Osteoblast (primary cell): Measurements from ENCODE around the gene HELZ. TPM values are rescaled to one million over a fixed set of nuclear protein-coding genes. Genes with fewer than 3 reads are reported as not detected.
A peak's percentile ranks its signal among the peaks of the same experiment; 100 is the strongest.

Experiments
- DNase-seq: peaks from one replicate; pipeline ENCODE4 v3.0.0; 2011; ENCODE audit warnings: low spot score, mixed read lengths; ENCODE audit not compliant: insufficient read length; ENCODE audit errors: missing footprints
- H2AFZ ChIP-seq: 2 replicates; pipeline ENCODE4 v1.6.0; 2011; ENCODE audit warnings: mild to moderate bottlenecking, low read length
- H3K27ac ChIP-seq: 2 replicates; pipeline ENCODE4 v1.5.1; 2011; ENCODE audit warnings: mild to moderate bottlenecking, low read depth, low read length, moderate library complexity
- H3K27me3 ChIP-seq: 2 replicates; pipeline ENCODE4 v1.6.0; 2012; ENCODE audit warnings: mild to moderate bottlenecking, control low read depth, inconsistent platforms, low read length, moderate library complexity; ENCODE audit not compliant: insufficient read depth
- H3K36me3 ChIP-seq: 2 replicates; pipeline ENCODE4 v1.5.1; 2011; ENCODE audit warnings: mild to moderate bottlenecking, low read length, control low read depth, moderate library complexity; ENCODE audit not compliant: insufficient read depth
- H3K4me1 ChIP-seq: 2 replicates; pipeline ENCODE4 v1.5.1; 2011; ENCODE audit warnings: mild to moderate bottlenecking, low read length, control low read depth, moderate library complexity; ENCODE audit not compliant: insufficient read depth
- H3K4me2 ChIP-seq: 2 replicates; pipeline ENCODE4 v1.6.0; 2011; ENCODE audit warnings: mild to moderate bottlenecking, low read length; ENCODE audit not compliant: insufficient read depth
- H3K4me3 ChIP-seq: fragments of 200-600 bp; sonication (generic); 3 replicates; pipeline ENCODE4 v1.5.1; 2012; ENCODE audit warnings: mild to moderate bottlenecking, low read length, inconsistent platforms; ENCODE audit not compliant: insufficient read depth
- H3K79me2 ChIP-seq: 2 replicates; pipeline ENCODE4 v1.6.0; 2012; ENCODE audit warnings: mild to moderate bottlenecking, low read length, control low read depth, inconsistent platforms; ENCODE audit not compliant: insufficient read depth
- H3K9me3 ChIP-seq: 2 replicates; pipeline ENCODE4 v1.5.1; 2011; ENCODE audit warnings: low read depth, low read length, control low read depth
- H4K20me1 ChIP-seq: 2 replicates; pipeline ENCODE4 v1.6.0; 2012; ENCODE audit warnings: mild to moderate bottlenecking, low read length, control low read depth; ENCODE audit not compliant: insufficient read depth
- CTCF ChIP-seq: IDR thresholded peaks from 2 replicates; pipeline ENCODE4 v1.5.1; 2011; ENCODE audit warnings: mild to moderate bottlenecking, low read depth, low read length, moderate library complexity; ENCODE audit errors: extremely low read depth
- total RNA-seq: library from RNA; depleted of rRNA; stranded (reverse); fragments of >200 nt; gene quantifications from 2 replicates; pipeline ENCODE4 v1.2.3, GENCODE V29; 2012

The HELZ gene
- total RNA-seq, 1 donor: 56.8 TPM

DNA sequence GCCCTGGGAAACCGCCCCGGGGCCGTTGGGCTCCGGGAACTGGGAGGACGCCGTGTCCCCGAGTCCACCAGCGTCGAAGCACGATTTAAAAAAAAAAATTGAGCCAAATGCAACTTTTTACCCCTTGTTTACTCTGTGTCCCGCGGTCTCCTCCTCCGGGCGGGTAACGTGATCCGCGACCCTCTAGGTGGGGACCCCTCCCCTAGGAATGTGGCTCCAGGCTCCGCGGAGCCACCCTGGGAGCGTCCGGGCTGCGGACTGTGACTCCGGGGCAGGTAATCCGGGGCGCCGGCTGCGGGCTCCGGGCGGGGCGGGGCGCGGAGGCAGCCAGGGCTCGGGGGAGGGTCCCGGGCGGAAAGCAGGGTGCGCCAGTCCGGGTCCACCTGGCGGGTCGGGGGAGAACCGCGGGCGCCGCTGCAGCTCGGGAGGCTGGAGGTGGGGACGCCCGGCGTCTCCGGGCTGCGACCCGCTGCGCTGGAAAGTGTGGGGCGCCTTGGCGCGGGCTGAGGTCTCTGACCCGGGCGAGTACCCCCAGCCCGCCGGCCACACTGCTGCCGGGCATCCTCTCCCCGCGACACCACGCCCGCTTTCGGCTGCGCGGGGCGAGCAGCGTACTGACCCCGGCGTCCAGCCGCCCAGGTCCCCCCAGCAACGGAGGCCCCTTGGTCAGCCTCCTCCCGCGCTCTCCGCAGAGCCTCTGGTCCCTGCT is 852 bp upstream of the HELZ start:
- peak; percentile 59 for DNase-seq
- H3K4me1 ChIP-seq: peaks cover 21% of the 10 kb centered on the region
- peak overlapping the region; percentile 90 for H3K4me3 ChIP-seq
- peaks cover 3% of the 10 kb centered on the region for H3K36me3 ChIP-seq
- no peaks in the 10 kb centered on the region for H3K27me3 ChIP-seq
- TF ChIP-seq CTCF: no peak
- H3K4me2 ChIP-seq: peak overlapping the region; percentile 90
- H3K9me3 ChIP-seq: no peaks in the 10 kb centered on the region
- no peak overlapping the region for H3K27ac ChIP-seq
- H2AFZ ChIP-seq: peak overlapping the region; percentile 81
- H3K79me2 ChIP-seq: peaks cover 40% of the 10 kb centered on the region
- peaks cover 11% of the 10 kb centered on the region for H4K20me1 ChIP-seq

GRCh38 chr17:67244431-67245072 is 444 bp downstream of the HELZ start:
- no peak for TF ChIP-seq CTCF
- DNase-seq: peak; percentile 61
- Histone ChIP-seq H3K36me3 (peaks cover 3% of the 10 kb centered on the region), H3K79me2 (peaks cover 51% of the 10 kb centered on the region), H3K27me3 (no peaks in the 10 kb centered on the region), H3K9me3 (no peaks in the 10 kb centered on the region), H3K4me1 (peaks cover 29% of the 10 kb centered on the region), H2AFZ (peak overlapping the region; percentile 80), H4K20me1 (peaks cover 20% of the 10 kb centered on the region), H3K4me3 (peak overlapping the region; percentile 90), H3K4me2 (peak overlapping the region; percentile 90), H3K27ac (peak overlapping the region; percentile 76)

- Histone ChIP-seq H3K27ac (no peak overlapping the region), H3K4me2 (peak overlapping the region; percentile 90), H4K20me1 (peaks cover 25% of the 10 kb centered on the region), H2AFZ (no peak overlapping the region), H3K79me2 (peaks cover 58% of the 10 kb centered on the region), H3K9me3 (no peaks in the 10 kb centered on the region), H3K4me3 (peak overlapping the region; percentile 90), H3K27me3 (no peaks in the 10 kb centered on the region), H3K4me1 (peaks cover 29% of the 10 kb centered on the region), H3K36me3 (peaks cover 11% of the 10 kb centered on the region)
- no peak for TF ChIP-seq CTCF
- no peak for DNase-seq
These were observed 1.7 kb downstream of the HELZ start for GRCh38 chr17:67243284-67243683.

DNA sequence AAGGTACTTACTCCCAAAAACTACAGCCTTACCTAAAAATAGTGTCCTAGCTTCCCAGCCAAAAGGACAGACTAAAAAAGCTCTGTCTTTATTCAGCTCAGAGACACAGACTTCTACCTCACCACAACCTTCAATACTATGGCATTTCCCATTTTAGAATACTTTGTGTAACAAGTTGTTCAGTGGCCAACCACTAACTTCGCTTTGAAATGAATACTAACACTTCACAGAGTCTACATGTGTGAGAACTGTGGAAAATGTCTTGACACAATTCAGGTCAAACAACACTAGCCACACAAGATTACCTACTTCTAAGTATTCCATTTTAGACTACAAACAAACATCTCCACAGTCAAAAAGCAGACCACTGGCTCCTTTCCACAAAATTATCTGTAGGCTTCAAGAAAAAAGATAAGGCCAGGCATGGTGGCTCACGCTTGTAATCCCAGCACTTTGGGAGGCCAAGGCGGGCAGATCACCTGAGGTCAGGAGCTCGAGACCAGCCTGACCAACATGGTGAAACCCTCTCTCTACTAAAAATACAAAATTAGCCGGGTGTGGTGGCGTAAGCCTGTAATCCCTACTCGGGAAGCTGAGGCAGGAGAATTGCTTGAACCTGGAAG is 3.2 kb downstream of the HELZ start:
- H4K20me1 ChIP-seq: peaks cover 25% of the 10 kb centered on the region
- H3K79me2 ChIP-seq: peaks cover 63% of the 10 kb centered on the region
- H3K9me3 ChIP-seq: no peaks in the 10 kb centered on the region
- peaks cover 29% of the 10 kb centered on the region for H3K4me1 ChIP-seq
- H3K27ac ChIP-seq: no peak overlapping the region
- H3K36me3 ChIP-seq: peaks cover 19% of the 10 kb centered on the region
- TF ChIP-seq CTCF: no peak
- H3K4me2 ChIP-seq: no peak overlapping the region
- no peak for DNase-seq
- no peaks in the 10 kb centered on the region for H3K27me3 ChIP-seq
- H3K4me3 ChIP-seq: no peak overlapping the region
- no peak overlapping the region for H2AFZ ChIP-seq
